Dermis blood vessel endothelial cell (primary cell): ENCODE measurements around the gene IKZF3. TPM values are rescaled to one million over a fixed set of nuclear protein-coding genes. Genes with fewer than 3 reads are reported as not detected.
"Not testable (repeated sequence)": the region's sequence is repeated elsewhere in the genome, so short reads cannot be mapped to it uniquely, and the experiment has no call there.

Experiments used
- DNase-seq: peaks from one replicate; pipeline ENCODE4 v3.0.0; 2010
- total RNA-seq: library from RNA; depleted of rRNA; stranded (reverse); fragments of >200 nt; gene quantifications from 2 replicates; pipeline ENCODE4 v1.2.3, GENCODE V29; 2014

Gene IKZF3
- total RNA-seq, result not detected in 2 replicates

GRCh38 chr17:39863918-39864746, at the start of gene IKZF3:
TSS of gene IKZF3 (minus strand) at chr17:39864312. CDS start at chr17:39864126, 186 bp downstream.
- DNase-seq, result peak; percentile 53

- DNase-seq, result no peak
These were observed 44.8 kb upstream of the IKZF3 start for GRCh38 chr17:39908789-39909352.

DNA sequence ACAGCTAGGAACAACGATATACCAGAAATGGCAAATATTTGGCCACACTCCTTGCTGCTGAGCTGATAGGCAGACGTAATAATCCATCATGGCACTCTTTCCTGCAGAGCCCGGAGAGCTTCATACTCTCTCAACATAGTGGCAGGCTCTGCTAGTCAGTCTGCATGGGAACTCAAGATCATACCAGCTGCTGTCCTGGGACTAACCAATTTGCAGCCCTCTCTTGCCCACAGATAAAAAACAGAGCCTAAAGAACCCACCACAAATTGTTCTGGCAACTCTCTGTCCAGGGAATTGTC, 40.8 kb upstream of the IKZF3 start:
- no peak for DNase-seq

DNA sequence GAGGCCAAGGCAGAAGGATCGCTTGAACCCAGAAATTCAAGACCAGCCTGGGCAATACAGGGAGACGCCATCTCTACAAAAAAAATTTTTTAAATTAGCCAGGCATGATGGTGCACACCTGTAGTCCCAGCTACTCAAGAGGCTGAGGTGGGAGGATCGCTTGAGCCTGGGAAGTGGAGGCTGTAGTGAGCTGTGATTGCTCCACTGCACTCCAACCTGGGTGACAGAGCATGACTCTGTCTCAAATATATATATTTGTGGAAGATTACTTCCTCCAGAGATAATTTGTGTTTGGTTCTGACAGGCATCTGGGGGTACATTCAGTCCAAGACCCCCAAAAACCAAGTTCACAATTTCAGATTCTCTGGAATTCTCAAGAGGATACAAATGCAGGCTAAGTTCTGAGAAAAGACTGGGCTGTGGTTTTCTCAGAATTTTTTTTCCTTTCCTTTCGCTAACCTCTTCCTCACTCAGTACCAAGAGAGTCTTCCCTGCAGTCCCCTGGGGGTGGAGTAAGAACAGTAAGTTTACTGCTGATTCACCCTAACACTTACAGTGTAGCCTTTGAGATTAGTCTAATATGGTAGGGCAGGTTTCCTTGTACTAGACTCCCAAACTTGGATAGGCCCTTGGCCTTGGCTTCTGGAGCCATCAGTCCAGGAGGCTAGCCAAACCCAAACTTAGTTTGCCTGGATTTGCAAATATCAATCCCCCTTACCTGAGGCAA, 39.2 kb upstream of the IKZF3 start:
- DNase-seq, result no peak

- DNase-seq, result not testable (repeated sequence)
These were observed 37.9 kb upstream of the IKZF3 start for GRCh38 chr17:39902027-39902426.

DNA sequence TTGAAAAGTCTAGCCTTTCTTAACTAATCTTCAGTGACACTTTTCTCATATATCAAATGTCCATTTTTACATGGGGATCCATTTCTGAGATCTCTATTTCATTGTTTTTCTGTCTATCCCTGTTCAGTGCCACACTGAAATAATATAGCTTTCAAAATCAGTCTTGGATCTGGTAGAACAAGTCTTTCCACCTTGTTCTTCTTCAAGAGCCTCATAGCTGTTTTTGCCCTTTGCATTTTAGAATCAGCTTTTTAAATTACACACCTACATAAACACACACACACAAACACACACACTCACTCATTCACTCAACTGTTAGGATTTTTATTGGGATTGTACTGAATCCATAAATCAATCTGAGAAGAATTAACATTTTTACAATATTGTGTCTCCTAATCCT, 35.1 kb upstream of the IKZF3 start:
- no peak for DNase-seq

- no peak for DNase-seq
These were observed 34.0 kb upstream of the IKZF3 start for GRCh38 chr17:39898088-39898487.

DNA sequence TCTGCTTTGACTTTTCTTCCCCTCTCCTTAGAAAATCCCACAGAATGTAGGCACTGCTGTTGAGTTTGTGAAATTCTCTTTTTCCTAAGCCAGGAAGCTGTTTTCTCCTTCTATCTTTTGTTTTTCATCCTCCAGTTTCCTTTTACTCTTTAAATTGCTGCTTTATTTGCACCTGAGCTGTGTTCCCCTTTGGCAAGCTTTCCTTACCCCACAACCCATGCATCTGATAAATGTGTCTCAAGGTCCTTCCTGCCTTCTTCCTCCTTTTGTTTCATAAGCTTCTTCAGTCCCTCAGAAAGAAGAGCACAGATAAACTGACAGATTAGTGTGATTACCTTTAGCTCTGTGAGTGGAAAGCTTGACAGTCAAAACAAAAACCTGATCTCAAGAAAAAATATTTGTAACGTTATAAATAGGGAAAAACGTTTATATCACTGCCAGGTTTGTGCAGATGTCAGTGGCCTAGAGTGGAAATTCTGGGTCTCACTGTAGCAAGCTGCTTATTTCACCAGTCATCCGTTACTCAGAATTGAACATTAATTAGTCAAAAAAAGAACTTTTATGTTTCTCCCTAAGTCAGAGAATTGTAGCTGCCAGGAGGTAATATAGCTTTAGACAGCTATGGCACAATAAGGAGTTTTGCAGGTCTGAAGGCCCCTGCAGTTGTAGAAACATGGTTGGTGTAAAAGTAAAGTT, 30.7 kb upstream of the IKZF3 start:
- no peak for DNase-seq

- DNase-seq, result no peak
These were observed 25.1 kb upstream of the IKZF3 start for GRCh38 chr17:39889200-39889599.

DNA sequence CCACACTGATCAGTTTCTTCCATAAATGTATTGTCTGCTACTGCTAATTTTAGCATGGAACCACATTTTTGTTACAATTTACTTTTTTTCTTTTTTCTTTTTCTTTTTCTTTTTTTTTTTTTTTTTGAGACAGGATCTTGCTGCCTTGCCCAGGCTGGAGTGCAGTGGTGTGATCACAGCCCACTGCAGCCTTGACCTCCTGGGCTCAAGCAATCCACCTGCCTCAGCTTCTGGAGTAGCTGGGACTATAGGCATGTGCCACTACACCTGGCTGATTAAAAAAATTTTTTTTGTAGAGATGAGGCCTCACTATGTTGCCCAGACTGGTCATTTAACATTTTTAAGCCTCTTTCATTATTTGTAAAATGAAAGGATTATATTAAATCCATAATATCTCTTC, 23.0 kb upstream of the IKZF3 start:
- DNase-seq, result no peak

GRCh38 chr17:39886102-39886501, 22.0 kb upstream of the IKZF3 start:
- DNase-seq, result not testable (repeated sequence)

- DNase-seq, result peak; percentile 27
These were observed 8.6 kb upstream of the IKZF3 start for GRCh38 chr17:39872751-39873150.

- no peak for DNase-seq
These were observed 7.7 kb upstream of the IKZF3 start for GRCh38 chr17:39871801-39872200.

- no peak for DNase-seq
These were observed 6.7 kb upstream of the IKZF3 start for GRCh38 chr17:39870776-39871175.

- DNase-seq, result no peak
These were observed 4.4 kb upstream of the IKZF3 start for GRCh38 chr17:39868554-39868942.

GRCh38 chr17:39867880-39868553, 3.9 kb upstream of the IKZF3 start, which contains the start of gene ZPBP2:
TSS of gene ZPBP2 (plus strand) at chr17:39868202. CDS start at chr17:39868355, 153 bp downstream.
- no peak for DNase-seq

DNA sequence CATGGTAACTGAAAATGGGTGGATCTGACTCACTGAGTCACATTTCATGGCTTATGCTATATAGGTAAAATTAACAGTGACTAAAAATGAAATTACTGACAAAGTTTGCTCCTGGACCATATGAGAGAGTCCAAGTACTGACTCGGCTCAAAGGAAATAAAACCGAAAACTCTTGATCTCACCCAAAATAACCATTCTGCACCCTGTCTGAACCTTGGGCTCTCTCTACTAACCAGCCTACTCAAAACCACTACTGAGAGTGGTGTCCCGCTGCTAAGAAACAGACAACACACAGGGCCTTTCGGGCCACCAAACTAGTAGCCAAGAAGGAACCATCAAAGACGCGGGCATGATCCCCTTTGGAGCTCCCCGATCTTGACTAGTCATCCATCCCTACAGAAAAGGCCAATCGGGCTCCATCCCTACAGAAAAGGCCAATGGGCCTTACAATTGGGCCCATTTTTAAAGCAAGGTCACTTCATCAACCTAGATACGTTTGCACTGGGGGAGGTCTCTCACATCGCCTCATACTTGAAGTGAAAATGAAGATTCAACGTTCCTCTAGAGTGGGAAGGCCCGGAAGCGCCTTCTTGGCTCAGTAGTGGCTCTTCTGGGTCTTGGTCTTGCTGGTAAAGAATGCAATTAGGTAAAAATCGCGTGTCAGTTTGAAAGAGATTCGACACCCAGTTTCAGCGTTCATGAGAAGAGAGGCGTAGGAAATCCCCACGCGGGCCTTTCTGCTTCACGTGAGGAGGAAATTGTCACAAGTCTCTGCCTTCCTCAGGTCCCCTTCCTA, 3.2 kb upstream of the IKZF3 start:
- DNase-seq, result no peak

GRCh38 chr17:39866013-39866730, 2.1 kb upstream of the IKZF3 start:
- no peak for DNase-seq

DNA sequence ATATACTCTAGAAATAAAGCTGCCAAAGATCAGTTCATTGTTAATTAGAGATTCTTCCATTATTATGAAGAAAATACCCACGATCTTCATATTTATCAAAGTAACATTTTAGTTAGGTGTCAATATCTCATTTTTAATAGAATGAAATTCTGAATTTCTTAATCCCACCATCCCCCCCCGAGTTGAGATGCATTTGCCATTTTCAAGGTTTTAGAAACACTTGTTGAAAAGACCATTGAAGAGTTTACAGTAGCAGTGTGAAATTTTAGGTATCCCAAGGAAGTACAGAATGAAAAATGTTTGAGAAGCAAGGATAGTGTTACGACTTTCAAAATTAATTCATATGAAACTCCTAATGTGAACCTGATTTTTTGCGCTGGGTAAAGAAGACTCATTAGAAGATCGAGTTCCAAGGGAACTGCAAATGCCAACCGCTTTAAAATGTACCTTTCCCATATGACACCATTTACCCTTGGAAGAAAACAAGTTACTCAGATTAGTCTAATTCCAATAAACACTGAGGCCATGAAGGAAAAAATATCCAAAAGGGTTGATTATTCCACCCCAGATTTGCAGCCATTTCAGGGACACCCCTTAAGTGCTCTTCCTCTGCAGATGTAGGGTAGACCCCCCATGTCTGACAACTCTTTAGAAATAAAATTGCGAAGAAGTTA, 731 bp downstream of the IKZF3 start:
- no peak for DNase-seq

GRCh38 chr17:39861235-39861634, 2.9 kb downstream of the IKZF3 start:
- no peak for DNase-seq
